ENCODE results near the gene KIAA1671. TPM values are rescaled to one million over a fixed set of nuclear protein-coding genes. Genes with fewer than 3 reads are reported as not detected.

Gene KIAA1671
- polyA plus RNA-seq, 3 donors: not detected

GRCh38 chr22:25111579-25112517 is 159.3 kb downstream of the KIAA1671 start:
- DNase-seq: no peak
- intact Hi-C loops (cut with micrococcal nuclease): no loop called here
- peaks cover 0 to 17% (median 10%) of the 10 kb centered on the region in 7 donors for H3K9me3 Mint-ChIP-seq

GRCh38 chr22:25112538-25113253 is 160.2 kb downstream of the KIAA1671 start:
- Histone ChIP-seq H4K20me1 (ENCODE audit: insufficient read depth, low read length) (no peaks in the 10 kb centered on the region), H3K4me3 (replicated peaks in 1 of 3; ENCODE audit: low read depth in 2 of 3, low read length in 3 of 3) (no peak overlapping the region), H3K36me3 (replicated peaks in 1 of 2; ENCODE audit: control insufficient read depth in 1 of 2, insufficient read depth in 2 of 2, low read length in 2 of 2) (no peaks in the 10 kb centered on the region), H3K27me3 (ENCODE audit: control insufficient read depth in 2 of 2, insufficient read depth in 2 of 2, low read length in 2 of 2) (peaks cover 8 to 37% of the 10 kb centered on the region in 2 donors), H3K9ac (ENCODE audit: insufficient read depth, low read length, poor library complexity, severe bottlenecking) (no peak overlapping the region), H3K9me3 (replicated peaks in 1 of 2; ENCODE audit: control insufficient read depth in 1 of 2, insufficient read depth in 1 of 2, low read length in 2 of 2) (peaks cover 8 to 10% of the 10 kb centered on the region in 2 donors), H3K27ac (ENCODE audit: low read depth in 1 of 2, low read length in 2 of 2) (no peak overlapping the region), H2AFZ (ENCODE audit: insufficient read depth, low read depth, low read length, poor library complexity, severe bottlenecking) (no peak overlapping the region), H3K4me2 (replicated peaks; ENCODE audit: extremely low read depth, low read length, poor library complexity, severe bottlenecking) (no peak overlapping the region), H3K4me1 (ENCODE audit: control insufficient read depth in 1 of 2, insufficient read depth in 2 of 2, low read length in 2 of 2) (peaks cover 4 to 5% of the 10 kb centered on the region in 2 donors), H3K79me2 (ENCODE audit: insufficient read depth, low read length) (no peaks in the 10 kb centered on the region)
- 81% methylated on average over 13 of the region's 20 CpGs for WGBS (ENCODE audit: insufficient coverage)
- Mint-ChIP-seq H3K27ac (no peak overlapping the region), H3K27me3 (ENCODE audit: low read depth in 3 of 3) (peaks cover 34 to 45% (median 35%) of the 10 kb centered on the region in 3 donors), H3K9me3 (peaks cover 0 to 17% (median 10%) of the 10 kb centered on the region in 7 donors), H3K4me3 (peak overlapping the region in 1 of 2 donors; percentile 76), H3K4me1 (peaks cover 11% of the 10 kb centered on the region), H3K36me3 (peaks cover 0 to 5% of the 10 kb centered on the region in 2 donors)
- intact Hi-C loops (cut with micrococcal nuclease): no loop called here
- TF ChIP-seq, protein P1, sequence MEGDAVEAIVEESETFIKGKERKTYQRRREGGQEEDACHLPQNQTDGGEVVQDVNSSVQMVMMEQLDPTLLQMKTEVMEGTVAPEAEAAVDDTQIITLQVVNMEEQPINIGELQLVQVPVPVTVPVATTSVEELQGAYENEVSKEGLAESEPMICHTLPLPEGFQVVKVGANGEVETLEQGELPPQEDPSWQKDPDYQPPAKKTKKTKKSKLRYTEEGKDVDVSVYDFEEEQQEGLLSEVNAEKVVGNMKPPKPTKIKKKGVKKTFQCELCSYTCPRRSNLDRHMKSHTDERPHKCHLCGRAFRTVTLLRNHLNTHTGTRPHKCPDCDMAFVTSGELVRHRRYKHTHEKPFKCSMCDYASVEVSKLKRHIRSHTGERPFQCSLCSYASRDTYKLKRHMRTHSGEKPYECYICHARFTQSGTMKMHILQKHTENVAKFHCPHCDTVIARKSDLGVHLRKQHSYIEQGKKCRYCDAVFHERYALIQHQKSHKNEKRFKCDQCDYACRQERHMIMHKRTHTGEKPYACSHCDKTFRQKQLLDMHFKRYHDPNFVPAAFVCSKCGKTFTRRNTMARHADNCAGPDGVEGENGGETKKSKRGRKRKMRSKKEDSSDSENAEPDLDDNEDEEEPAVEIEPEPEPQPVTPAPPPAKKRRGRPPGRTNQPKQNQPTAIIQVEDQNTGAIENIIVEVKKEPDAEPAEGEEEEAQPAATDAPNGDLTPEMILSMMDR (IDR thresholded peaks at IDR 0.05): no peak
- DNase-seq: no peak

More at GRCh38 chr22:25111579-25112517, 159.3 kb downstream of the KIAA1671 start:
- H3K4me1 Mint-ChIP-seq: peaks cover 11% of the 10 kb centered on the region
- WGBS (ENCODE audit: insufficient coverage): 20% methylated on average over 15 of the region's 35 CpGs
- H3K36me3 Mint-ChIP-seq: peaks cover 0 to 5% of the 10 kb centered on the region in 2 donors
- H3K9me3 ChIP-seq (replicated peaks in 1 of 2; ENCODE audit: control insufficient read depth in 1 of 2, insufficient read depth in 1 of 2, low read length in 2 of 2): peaks cover 8 to 10% of the 10 kb centered on the region in 2 donors
- no peaks in the 10 kb centered on the region for H3K79me2 ChIP-seq (ENCODE audit: insufficient read depth, low read length)
- peak overlapping the region; percentile 8 for H3K9ac ChIP-seq (ENCODE audit: insufficient read depth, low read length, poor library complexity, severe bottlenecking)
- no peak overlapping the region for H3K27ac Mint-ChIP-seq
- H3K36me3 ChIP-seq (replicated peaks in 1 of 2; ENCODE audit: control insufficient read depth in 1 of 2, insufficient read depth in 2 of 2, low read length in 2 of 2): no peaks in the 10 kb centered on the region
- H3K27me3 Mint-ChIP-seq (ENCODE audit: low read depth in 3 of 3): peaks cover 34 to 47% (median 36%) of the 10 kb centered on the region in 3 donors
- peaks cover 4 to 5% of the 10 kb centered on the region in 2 donors for H3K4me1 ChIP-seq (ENCODE audit: control insufficient read depth in 1 of 2, insufficient read depth in 2 of 2, low read length in 2 of 2)
- H3K27ac ChIP-seq (ENCODE audit: low read depth in 1 of 2, low read length in 2 of 2): no peak overlapping the region
- peak overlapping the region in 1 of 2 donors; percentile 76 for H3K4me3 Mint-ChIP-seq
- no peak overlapping the region for H3K4me3 ChIP-seq (replicated peaks in 1 of 3; ENCODE audit: low read depth in 2 of 3, low read length in 3 of 3)
- no peak overlapping the region for H2AFZ ChIP-seq (ENCODE audit: insufficient read depth, low read depth, low read length, poor library complexity, severe bottlenecking)
- H4K20me1 ChIP-seq (ENCODE audit: insufficient read depth, low read length): no peaks in the 10 kb centered on the region
- TF ChIP-seq, protein P1 (IDR thresholded peaks at IDR 0.05): no peak
- peaks cover 8 to 37% of the 10 kb centered on the region in 2 donors for H3K27me3 ChIP-seq (ENCODE audit: control insufficient read depth in 2 of 2, insufficient read depth in 2 of 2, low read length in 2 of 2)
- peak overlapping the region; percentile 37 for H3K4me2 ChIP-seq (replicated peaks; ENCODE audit: extremely low read depth, low read length, poor library complexity, severe bottlenecking)

Measured in CD14-positive monocyte (primary cell).